Progenitor cell of endocrine pancreas (in vitro differentiated cells): ENCODE measurements around the gene CEP164. TPM values are rescaled to one million over a fixed set of nuclear protein-coding genes. Genes with fewer than 3 reads are reported as not detected.

ENCODE experiments used
- DNase-seq: peaks from one replicate; pipeline ENCODE4 v3.0.0; 2021; ENCODE audit warnings: low spot score; ENCODE audit not compliant: unreplicated experiment
- H3K27ac Mint-ChIP-seq: 2 replicates; pipeline ENCODE4 v1.8.0; 2021; ENCODE audit warnings: mild to moderate bottlenecking, moderate library complexity, mixed read lengths
- H3K27me3 Mint-ChIP-seq: 2 replicates; pipeline ENCODE4 v1.8.0; 2021; ENCODE audit warnings: mixed read lengths
- H3K36me3 Mint-ChIP-seq: 2 replicates; pipeline ENCODE4 v1.8.0; 2022; ENCODE audit warnings: mixed read lengths; ENCODE audit not compliant: insufficient read depth
- H3K4me1 Mint-ChIP-seq: 2 replicates; pipeline ENCODE4 v1.8.0; 2021; ENCODE audit warnings: low read depth, mixed read lengths
- H3K4me3 Mint-ChIP-seq: 2 replicates; pipeline ENCODE4 v1.8.0; 2021; ENCODE audit warnings: low read depth, mild to moderate bottlenecking, moderate library complexity, mixed read lengths
- H3K9me3 Mint-ChIP-seq: 2 replicates; pipeline ENCODE4 v1.8.0; 2021; ENCODE audit warnings: low read depth, mixed read lengths
- CTCF ChIP-seq: fragments of 200-600 bp; sonication (generic); IDR thresholded peaks from one replicate; pipeline ENCODE4 v1.5.0; 2021; ENCODE audit warnings: antibody characterized with exemption, mild to moderate bottlenecking; ENCODE audit not compliant: unreplicated experiment
- total RNA-seq: library from RNA; stranded (reverse); gene quantifications from 2 replicates; pipeline ENCODE4 v1.2.1, GENCODE V29; 2021

CEP164 gene
- total RNA-seq, 1 donor from 2014 or later = 66.8 TPM

GRCh38 chr11:117303646-117304315 lies 23.9 kb upstream of the CEP164 start:
- Mint-ChIP-seq H3K36me3 (no peaks in the 10 kb centered on the region), H3K9me3 (no peaks in the 10 kb centered on the region), H3K4me1 (peaks cover 59% of the 10 kb centered on the region), H3K27me3 (no peaks in the 10 kb centered on the region), H3K27ac (peak overlapping the region; percentile 90), H3K4me3 (peak overlapping the region; percentile 32)
- no peak for DNase-seq
- no peak for TF ChIP-seq CTCF

GRCh38 chr11:117305145-117305544 lies 22.5 kb upstream of the CEP164 start:
- no peak for DNase-seq

GRCh38 chr11:117309310-117309709 lies 18.3 kb upstream of the CEP164 start:
- Mint-ChIP-seq H3K36me3 (no peaks in the 10 kb centered on the region), H3K4me1 (peaks cover 17% of the 10 kb centered on the region), H3K27me3 (no peaks in the 10 kb centered on the region), H3K9me3 (no peaks in the 10 kb centered on the region), H3K4me3 (no peak overlapping the region), H3K27ac (no peak overlapping the region)
- DNase-seq = no peak
- TF ChIP-seq CTCF = no peak

More at GRCh38 chr11:117305145-117305544, 22.5 kb upstream of the CEP164 start:
- no peaks in the 10 kb centered on the region for H3K36me3 Mint-ChIP-seq
- H3K9me3 Mint-ChIP-seq = no peaks in the 10 kb centered on the region
- TF ChIP-seq CTCF = no peak
- H3K27ac Mint-ChIP-seq = no peak overlapping the region
- H3K4me1 Mint-ChIP-seq = peaks cover 46% of the 10 kb centered on the region
- no peak overlapping the region for H3K4me3 Mint-ChIP-seq
- H3K27me3 Mint-ChIP-seq = no peaks in the 10 kb centered on the region

- no peak for TF ChIP-seq CTCF
- H3K27ac Mint-ChIP-seq = no peak overlapping the region
- no peak for DNase-seq
- no peaks in the 10 kb centered on the region for H3K36me3 Mint-ChIP-seq
- H3K4me3 Mint-ChIP-seq = no peak overlapping the region
- peaks cover 18% of the 10 kb centered on the region for H3K4me1 Mint-ChIP-seq
- no peaks in the 10 kb centered on the region for H3K9me3 Mint-ChIP-seq
- no peaks in the 10 kb centered on the region for H3K27me3 Mint-ChIP-seq
Measured at GRCh38 chr11:117313091-117313490, 14.6 kb upstream of the CEP164 start.

GRCh38 chr11:117313828-117314768 lies 13.6 kb upstream of the CEP164 start:
- no peak for TF ChIP-seq CTCF
- no peak for DNase-seq
- Mint-ChIP-seq H3K9me3 (no peaks in the 10 kb centered on the region), H3K4me1 (peaks cover 21% of the 10 kb centered on the region), H3K36me3 (no peaks in the 10 kb centered on the region), H3K27ac (no peak overlapping the region), H3K4me3 (peak overlapping the region; percentile 81), H3K27me3 (no peaks in the 10 kb centered on the region)
